Mucosa of rectum (tissue), 2 donors: ENCODE data around the gene CCT3.

Experiments
- H3K27ac ChIP-seq, 2 donors: one replicate each; pipeline ENCODE4 v1.7.0; 2013; ENCODE audit warnings: inconsistent platforms in 2 of 2, low read depth in 2 of 2, low read length in 2 of 2
- H3K27me3 ChIP-seq, 2 donors: one replicate each; pipeline ENCODE4 v1.7.0; 2013; ENCODE audit warnings: low read length in 2 of 2; ENCODE audit not compliant: control insufficient read depth in 2 of 2, insufficient read depth in 2 of 2
- H3K36me3 ChIP-seq, 2 donors: one replicate each; pipeline ENCODE4 v1.7.0; 2013; ENCODE audit warnings: low read length in 2 of 2; ENCODE audit not compliant: control insufficient read depth in 2 of 2, insufficient read depth in 2 of 2
- H3K4me1 ChIP-seq, 2 donors: one replicate each; pipeline ENCODE4 v1.7.0; 2013; ENCODE audit warnings: low read length in 2 of 2, mild to moderate bottlenecking in 1 of 2; ENCODE audit not compliant: control insufficient read depth in 2 of 2, insufficient read depth in 2 of 2
- H3K4me3 ChIP-seq, 2 donors: one replicate each; pipeline ENCODE4 v1.7.0; 2013; ENCODE audit warnings: low read length in 2 of 2
- H3K9ac ChIP-seq, 2 donors: one replicate each; pipeline ENCODE4 v1.7.0; 2013; ENCODE audit warnings: low read length in 2 of 2, low read depth in 1 of 2, mild to moderate bottlenecking in 1 of 2
- H3K9me3 ChIP-seq, 2 donors: one replicate each; pipeline ENCODE4 v1.7.0; 2013; ENCODE audit warnings: low read length in 2 of 2; ENCODE audit not compliant: control insufficient read depth in 2 of 2
- donor health status: healthy.
- donor health status: Normal muscosa, but diverticular disease.

The CCT3 gene

DNA sequence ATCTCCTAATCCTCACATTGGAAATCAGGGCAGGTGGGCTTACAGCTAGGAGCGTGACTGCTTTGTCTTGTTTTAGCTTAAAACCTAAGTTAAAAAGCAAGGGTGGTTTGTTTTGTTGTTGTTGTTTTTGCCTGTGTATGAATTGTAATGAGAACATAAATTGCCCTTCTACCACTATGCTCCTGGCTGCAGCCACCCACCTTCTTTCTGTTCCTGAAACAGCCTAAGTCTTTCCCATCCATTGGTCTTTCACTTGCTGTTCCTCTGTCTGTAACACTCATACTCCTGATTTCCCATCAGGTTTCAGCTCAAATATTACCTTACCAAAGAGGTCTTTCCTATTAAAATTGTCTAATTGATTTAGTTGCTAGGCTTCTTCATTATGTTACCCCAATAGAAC, 54.6 kb downstream of the CCT3 start:
- Histone ChIP-seq H3K27ac (no peak overlapping the region), H3K9me3 (no peaks in the 10 kb centered on the region), H3K4me1 (peaks cover 24 to 29% of the 10 kb centered on the region in 2 donors), H3K27me3 (no peaks in the 10 kb centered on the region), H3K36me3 (peaks cover 5 to 14% of the 10 kb centered on the region in 2 donors), H3K9ac (peak overlapping the region; percentile 89 to 90), H3K4me3 (peak overlapping the region; percentile 95 to 99)

DNA sequence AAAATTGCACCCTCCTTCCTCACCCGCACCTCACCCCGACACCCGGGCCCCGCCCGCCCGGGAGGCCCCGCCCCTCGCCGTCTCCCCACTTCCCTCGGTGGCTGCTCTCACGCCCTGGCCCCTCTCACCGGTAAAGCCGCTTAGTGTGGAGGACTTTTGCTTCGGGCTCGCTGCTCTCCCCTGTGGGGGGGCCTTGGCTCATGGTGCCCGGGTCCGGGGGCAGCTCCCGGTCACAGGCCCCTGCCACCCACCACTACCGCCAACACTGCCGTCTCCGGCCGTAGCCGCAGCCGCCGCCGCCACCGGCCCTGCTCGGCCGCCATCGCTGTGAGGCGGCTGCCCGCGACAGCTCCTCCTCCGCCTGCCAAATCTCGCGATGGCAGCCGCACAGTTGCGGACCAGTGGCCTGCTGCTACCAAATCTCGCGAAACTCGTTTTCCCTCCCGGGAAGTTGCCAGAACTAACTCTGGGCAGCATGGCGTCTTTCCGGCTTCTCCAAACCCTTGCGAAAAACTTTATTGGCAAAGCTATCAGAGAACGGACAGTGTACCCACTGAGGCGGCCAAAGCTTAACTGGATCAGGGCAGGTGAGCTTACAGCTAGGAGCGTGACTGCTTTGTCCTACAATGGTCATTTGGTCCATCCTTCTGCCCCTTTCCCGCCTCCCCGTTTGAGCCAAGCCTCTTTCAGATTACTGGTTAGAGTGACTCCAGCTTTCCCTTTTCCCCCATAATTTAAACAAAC, 55.4 kb downstream of the CCT3 start, which contains the start of gene SMG5:
Gene SMG5 (minus strand): TSS at position 347 of the 744 bp plus-strand sequence. CDS start 145 bp downstream, at position 202.
- H3K36me3 ChIP-seq = peaks cover 13 to 20% of the 10 kb centered on the region in 2 donors

DNA sequence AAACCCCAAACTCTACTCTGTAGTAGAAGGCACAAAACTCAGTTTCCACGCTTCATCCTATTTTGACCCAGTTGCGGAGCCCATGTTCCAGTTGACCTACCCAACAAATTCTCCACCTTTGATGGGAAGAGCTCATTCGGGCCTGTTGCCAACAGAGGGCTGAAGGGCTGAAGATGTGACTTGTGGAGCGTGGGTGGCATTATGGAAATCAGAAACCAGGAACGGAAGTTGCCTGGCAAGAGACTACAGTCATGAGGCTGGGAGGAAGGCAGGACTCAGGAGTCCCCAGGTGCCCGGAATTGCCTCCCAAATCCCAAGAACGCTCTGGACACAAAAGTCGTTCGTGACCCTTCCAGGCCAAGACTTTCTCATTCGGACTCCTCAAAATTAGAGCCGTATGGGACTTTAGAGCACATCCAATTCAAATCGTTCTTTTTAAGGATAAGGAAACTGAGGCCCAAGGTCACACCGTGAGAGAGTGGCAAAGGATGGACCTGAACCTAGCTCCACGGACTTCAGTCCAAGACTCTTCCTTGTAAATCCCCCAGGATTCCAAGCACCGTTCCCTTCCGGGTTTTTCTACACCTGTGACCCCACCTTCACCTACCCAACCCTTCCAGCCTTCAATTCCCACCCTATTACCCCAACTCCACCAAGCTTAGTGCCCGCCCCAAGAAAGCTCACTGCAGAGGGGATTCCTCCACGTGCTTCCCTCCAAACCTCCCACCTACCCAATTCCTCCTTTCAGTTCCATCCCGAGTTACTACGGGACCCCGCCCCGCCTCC, 56.2 kb downstream of the CCT3 start:
- peaks cover 18 to 25% of the 10 kb centered on the region in 2 donors for H3K36me3 ChIP-seq
- peak overlapping the region; percentile 89 to 90 for H3K9ac ChIP-seq
- H3K9me3 ChIP-seq = no peaks in the 10 kb centered on the region
- H3K4me3 ChIP-seq = peak overlapping the region; percentile 95 to 99
- H3K27ac ChIP-seq = peak overlapping the region; percentile 89 to 92
- H3K27me3 ChIP-seq = no peaks in the 10 kb centered on the region
- peaks cover 24 to 29% of the 10 kb centered on the region in 2 donors for H3K4me1 ChIP-seq

More for the DNA sequence above, 55.4 kb downstream of the CCT3 start, which contains the start of gene SMG5:
- Histone ChIP-seq H3K4me3 (peak within 1 kb of the TSS; percentile 95 to 99), H3K9ac (peak within 1 kb of the TSS; percentile 89 to 90), H3K4me1 (peaks cover 24 to 29% of the 10 kb centered on the region in 2 donors), H3K27me3 (no peaks in the 10 kb centered on the region), H3K9me3 (no peaks in the 10 kb centered on the region), H3K27ac (peak within 1 kb of the TSS; percentile 89 to 92)

DNA sequence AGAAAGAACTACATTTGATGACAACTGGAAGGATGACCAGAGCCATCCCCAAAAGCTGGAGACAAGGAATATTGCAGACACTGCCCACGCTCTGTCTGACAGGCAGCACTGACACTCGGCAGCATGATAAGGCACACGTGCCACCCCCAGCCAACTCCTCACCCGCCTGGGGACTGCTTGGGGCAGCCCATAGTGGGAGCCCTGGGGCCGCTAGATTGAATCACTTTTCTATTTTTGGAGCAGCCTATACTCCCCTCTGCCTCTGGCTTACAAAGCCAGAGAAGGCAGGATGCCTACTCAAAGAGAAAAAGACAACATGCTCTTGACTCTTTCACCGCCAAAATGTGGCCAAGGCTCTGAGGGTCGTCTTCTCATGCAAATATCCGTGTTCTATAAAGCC, 56.8 kb downstream of the CCT3 start:
- no peak overlapping the region for H3K27ac ChIP-seq
- no peaks in the 10 kb centered on the region for H3K27me3 ChIP-seq
- H3K9me3 ChIP-seq = no peaks in the 10 kb centered on the region
- peak overlapping the region; percentile 95 to 99 for H3K4me3 ChIP-seq
- H3K9ac ChIP-seq = peak overlapping the region in 1 of 2 donors; percentile 90
- peaks cover 23 to 31% of the 10 kb centered on the region in 2 donors for H3K36me3 ChIP-seq
- H3K4me1 ChIP-seq = peaks cover 24 to 29% of the 10 kb centered on the region in 2 donors

DNA sequence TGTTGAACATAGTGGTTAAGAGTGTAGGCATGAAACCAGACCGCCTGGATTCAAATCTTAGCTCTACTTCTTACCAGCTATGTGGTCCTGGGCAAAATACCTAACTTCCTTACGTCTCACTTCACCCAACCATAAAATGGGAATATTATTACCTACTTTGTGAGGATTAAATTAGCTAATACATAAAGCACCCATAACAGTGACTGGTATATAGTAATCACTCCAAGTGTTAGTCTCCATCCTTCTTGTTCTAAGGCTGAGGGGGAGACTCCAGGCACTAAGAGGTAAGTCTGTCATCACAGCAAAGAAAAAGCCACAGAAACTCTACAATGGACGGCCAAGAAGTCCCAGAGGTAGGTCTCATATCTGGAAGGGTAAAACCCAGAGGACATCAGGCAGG, 58.3 kb downstream of the CCT3 start:
- Histone ChIP-seq H3K9me3 (no peaks in the 10 kb centered on the region), H3K27me3 (no peaks in the 10 kb centered on the region), H3K4me1 (peaks cover 24 to 29% of the 10 kb centered on the region in 2 donors), H3K27ac (no peak overlapping the region), H3K36me3 (peaks cover 31 to 43% of the 10 kb centered on the region in 2 donors), H3K4me3 (no peak overlapping the region), H3K9ac (no peak overlapping the region)

DNA sequence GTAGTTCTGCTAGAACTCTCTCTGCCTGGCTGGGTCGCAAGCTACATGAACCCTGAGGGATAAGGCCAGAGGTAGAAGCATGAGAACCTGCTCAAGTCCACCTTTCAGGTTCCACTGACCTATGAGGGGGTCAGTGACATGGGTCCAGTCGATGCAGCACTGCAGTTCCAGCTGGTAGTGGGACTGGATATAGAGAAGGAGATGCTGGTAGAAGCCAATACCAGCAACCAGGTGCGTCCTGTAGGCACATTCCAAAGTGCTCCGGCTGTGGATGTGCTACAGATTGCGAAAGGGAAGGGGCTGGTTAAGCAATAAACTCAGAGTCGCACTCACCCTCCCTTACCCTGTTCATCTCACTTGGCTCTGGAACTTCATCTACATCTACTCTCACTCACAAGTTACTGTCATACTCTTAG, 61.1 kb downstream of the CCT3 start:
- no peak overlapping the region for H3K4me3 ChIP-seq
- H3K27ac ChIP-seq = no peak overlapping the region
- H3K9me3 ChIP-seq = no peaks in the 10 kb centered on the region
- no peak overlapping the region for H3K9ac ChIP-seq
- H3K36me3 ChIP-seq = peaks cover 55 to 70% of the 10 kb centered on the region in 2 donors
- H3K27me3 ChIP-seq = no peaks in the 10 kb centered on the region
- H3K4me1 ChIP-seq = peaks cover 9 to 11% of the 10 kb centered on the region in 2 donors

DNA sequence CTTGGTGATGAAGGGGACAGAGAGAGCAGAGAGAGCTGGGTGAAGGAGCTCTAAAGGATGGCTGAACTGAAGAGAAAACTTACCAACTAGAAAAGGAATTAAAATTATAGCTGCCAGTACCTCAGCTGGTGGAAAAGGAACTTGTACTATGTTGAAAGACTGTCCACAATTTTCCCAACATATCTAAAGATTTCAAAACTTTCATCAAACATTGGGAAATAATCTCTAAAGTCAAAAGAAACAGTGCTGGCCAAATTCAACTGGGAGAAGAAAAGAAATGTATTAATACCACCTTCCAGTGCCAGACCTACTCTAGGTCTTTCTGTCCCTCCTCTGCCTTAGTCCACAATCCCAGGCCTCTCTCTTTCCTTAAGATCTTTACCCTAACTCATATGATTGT, 61.6 kb downstream of the CCT3 start:
- Histone ChIP-seq H3K9me3 (no peaks in the 10 kb centered on the region), H3K27me3 (no peaks in the 10 kb centered on the region), H3K27ac (no peak overlapping the region), H3K9ac (no peak overlapping the region), H3K36me3 (peaks cover 59 to 75% of the 10 kb centered on the region in 2 donors), H3K4me1 (peaks cover 6% of the 10 kb centered on the region in 2 donors), H3K4me3 (no peak overlapping the region)

DNA sequence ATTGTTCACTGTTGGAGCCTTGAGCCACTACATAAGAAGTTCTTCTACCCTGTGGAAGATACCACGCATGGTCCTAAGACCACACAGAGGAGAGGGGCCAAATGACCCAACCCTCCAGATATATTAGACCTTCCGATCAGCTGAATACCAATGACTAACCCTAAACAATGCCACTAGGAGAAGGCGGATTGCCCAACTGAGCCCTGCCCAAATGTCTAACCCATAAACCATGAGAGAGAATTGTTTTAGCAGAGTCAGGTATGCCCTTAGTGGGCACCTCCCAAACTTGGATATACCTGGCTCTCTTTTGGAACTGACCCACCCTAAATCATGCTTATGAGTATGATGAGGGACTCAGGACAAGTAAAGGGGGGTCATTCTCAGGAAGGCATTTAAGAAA, 67.8 kb downstream of the CCT3 start:
- Histone ChIP-seq H3K9ac (no peak overlapping the region), H3K9me3 (no peaks in the 10 kb centered on the region), H3K27ac (no peak overlapping the region), H3K4me3 (no peak overlapping the region), H3K4me1 (no peaks in the 10 kb centered on the region), H3K27me3 (no peaks in the 10 kb centered on the region), H3K36me3 (peaks cover 76 to 85% of the 10 kb centered on the region in 2 donors)

DNA sequence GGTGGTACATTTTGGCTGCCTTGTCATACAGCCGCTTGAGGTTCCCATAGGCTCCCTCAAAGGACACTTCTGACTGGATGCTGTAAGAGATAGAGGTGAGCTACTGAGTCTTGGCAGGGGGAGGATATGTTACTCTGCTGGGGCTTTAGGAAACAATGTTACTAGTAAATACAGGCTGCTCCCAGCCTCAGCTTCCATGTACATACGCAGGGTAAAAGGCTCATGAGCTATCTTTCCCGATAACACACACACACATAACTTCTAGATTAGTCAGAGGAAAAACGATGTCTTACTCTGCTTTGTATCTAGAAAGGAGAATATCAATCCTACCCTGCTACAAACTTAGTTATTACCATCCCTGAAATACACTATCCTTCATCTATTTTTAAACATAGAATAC, 69.8 kb downstream of the CCT3 start:
- H3K36me3 ChIP-seq = peaks cover 67 to 78% of the 10 kb centered on the region in 2 donors
- H3K27ac ChIP-seq = no peak overlapping the region
- no peaks in the 10 kb centered on the region for H3K4me1 ChIP-seq

DNA sequence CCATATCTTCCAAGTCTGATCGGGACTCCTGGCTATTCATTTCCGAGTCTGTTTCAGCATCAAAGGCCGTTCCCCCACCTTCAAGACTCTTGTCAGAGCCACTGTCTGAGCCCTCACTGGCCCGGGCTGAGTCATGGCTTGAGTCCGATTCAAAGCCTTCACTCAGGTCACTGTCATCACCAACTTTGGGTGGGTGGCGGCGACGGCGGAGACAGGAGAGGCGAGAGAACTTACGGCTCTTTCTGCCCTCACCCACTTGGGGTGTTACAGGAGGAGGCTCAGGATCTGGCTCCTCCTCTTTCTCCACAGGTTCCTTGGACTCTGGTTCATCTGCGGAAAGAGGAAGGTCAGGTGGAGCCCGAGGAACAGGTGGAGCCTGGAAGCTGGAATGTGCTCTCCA, 72.0 kb downstream of the CCT3 start:
- Histone ChIP-seq H3K9ac (no peak overlapping the region), H3K9me3 (no peaks in the 10 kb centered on the region), H3K27ac (no peak overlapping the region), H3K4me1 (no peaks in the 10 kb centered on the region), H3K4me3 (no peak overlapping the region), H3K36me3 (peaks cover 61 to 79% of the 10 kb centered on the region in 2 donors), H3K27me3 (no peaks in the 10 kb centered on the region)

More for the DNA sequence above, 69.8 kb downstream of the CCT3 start:
- no peak overlapping the region for H3K4me3 ChIP-seq
- H3K9me3 ChIP-seq = no peaks in the 10 kb centered on the region
- H3K9ac ChIP-seq = no peak overlapping the region
- no peaks in the 10 kb centered on the region for H3K27me3 ChIP-seq
